Limb (tissue), 2 donors: ENCODE data around the gene TRMT11.
"Not testable (repeated sequence)": the region's sequence is repeated elsewhere in the genome, so short reads cannot be mapped to it uniquely, and the experiment has no call there.

Source experiments
- DNase-seq, 2 donors: peaks; one replicate each; pipeline ENCODE4 v3.0.0-alpha.2; 2016; ENCODE audit errors: extremely low spot score in 2 of 2

TRMT11 gene

DNA sequence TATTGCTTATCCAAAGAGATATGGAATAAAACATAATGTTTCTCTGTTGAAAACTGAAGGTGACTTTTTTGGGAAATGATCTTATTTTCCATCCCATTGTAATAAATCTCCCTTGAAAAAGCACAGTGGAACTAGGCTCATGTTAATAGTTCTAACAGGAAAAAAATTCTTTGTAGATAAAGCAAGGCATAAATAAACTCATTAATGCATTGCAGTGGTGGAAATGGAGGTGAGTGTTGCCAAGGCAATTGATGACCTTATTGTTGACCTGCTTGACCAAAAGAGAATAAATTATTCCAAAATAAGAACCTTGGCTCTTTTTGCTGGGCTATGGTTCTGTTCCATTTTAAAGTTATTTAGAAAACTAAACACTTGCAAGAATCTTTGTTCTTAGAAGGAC lies 55.2 kb downstream of the TRMT11 start:
- DNase-seq = no peak

DNA sequence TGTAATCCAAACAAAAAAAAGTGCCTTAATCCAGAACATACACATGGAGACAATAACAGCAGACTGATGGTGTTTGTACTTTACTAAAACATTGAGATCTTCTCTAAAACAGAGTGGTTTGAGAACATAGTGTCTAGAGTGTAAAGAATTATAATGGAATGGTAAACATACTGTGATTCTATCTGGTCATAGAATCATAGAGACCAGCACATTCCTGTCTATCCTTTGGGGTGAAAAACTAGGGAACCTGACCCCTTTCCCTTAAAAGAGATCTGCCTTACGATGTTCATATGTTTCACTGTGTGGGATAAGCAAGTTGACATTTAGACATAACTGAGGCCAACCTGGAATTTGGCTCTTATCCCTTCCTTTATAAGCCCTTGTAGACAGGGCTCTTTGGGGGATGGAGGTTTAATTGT lies 55.7 kb downstream of the TRMT11 start:
- no peak for DNase-seq

DNA sequence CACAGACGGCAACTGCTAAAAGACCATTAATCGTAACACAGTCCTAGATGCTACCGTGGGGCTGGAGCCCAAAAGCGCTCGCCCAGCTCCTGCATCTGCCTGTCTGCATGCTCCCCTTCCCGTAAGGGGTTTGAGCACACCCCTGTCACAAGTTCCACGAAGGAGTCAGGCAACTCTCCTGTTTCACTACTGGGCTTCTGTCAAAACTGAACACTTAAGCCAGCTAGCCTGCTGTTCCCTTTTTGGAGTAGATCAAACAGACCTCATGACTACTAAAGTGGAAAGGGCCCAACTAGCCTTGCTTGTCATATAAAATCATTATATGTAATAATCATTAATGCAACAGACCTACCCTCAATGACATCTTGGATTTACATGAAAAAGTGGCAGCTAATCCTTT lies 61.3 kb downstream of the TRMT11 start:
- DNase-seq = no peak

DNA sequence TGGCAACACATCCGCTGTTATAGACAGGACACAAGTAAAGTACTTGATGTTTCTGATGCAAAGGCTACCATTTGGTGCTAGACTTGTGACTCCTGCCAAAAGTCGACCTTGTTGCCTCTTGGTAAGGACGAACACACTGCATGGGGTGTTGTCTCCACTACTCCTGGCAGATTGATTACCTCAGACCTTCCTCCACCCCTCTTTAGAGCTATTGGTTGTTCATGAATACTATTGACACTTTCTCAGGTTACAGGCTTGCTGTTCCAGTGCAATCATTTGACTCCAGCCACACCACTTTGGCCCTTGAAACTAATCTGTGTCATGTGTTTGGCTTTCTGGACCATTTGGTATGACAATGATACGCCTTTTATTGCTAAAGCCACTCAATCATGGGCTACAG lies 62.3 kb downstream of the TRMT11 start:
- no peak for DNase-seq

DNA sequence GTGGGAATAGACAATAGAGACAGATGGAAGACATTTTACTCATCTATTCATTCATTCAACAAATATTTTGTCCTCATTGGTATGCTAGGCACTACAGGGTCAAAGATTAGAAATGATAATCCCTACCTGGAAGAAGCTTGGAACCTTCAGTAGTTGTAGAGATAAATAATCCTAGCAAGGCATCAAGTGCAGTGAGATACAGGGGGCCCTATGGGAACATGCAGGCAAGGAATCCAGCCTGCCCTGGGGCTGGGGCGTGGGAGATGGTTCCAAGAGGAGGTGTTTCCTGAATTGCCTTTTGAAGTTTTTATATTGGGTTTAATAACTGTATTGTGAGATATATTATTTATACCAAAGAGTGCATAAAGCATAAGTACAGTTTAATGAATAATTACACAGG lies 64.5 kb downstream of the TRMT11 start:
- no peak for DNase-seq

DNA sequence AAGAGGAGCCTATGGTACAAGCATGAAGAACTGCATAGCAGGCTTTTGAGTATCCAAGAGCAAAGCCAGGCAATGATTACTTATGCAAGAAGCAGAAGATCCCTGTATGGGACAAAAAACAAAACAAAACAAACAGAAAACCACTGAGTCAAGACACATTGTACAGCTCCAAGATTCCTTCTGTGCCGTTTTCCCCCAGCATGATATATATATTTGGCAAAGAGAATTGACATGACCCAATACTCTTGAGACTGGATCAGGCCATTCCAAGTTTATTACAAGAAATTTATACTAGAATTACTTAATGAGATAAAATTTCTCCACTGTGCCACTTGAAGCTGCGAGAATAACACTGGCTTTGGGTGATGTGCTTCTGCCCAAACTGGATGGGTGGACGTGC lies 65.5 kb downstream of the TRMT11 start:
- no peak for DNase-seq

DNA sequence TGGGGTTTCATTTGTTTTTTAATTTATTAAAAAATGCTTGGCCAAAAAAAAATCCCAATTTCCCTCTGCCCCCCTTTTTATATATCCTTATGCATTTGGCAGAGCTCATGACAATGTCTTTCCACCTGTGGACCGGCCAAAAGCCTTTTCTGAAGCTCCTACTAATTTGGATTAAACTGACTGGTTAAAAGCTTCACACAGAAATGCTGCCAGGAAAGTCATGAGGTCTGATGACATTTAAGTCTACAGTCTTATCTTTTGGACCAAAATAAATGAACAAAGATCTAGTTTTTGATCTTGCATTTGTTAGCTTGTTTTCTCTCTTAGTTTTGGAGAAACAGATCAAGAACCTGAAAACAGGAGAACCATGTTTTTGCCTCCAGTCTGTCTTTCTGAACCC lies 66.1 kb downstream of the TRMT11 start:
- no peak for DNase-seq

DNA sequence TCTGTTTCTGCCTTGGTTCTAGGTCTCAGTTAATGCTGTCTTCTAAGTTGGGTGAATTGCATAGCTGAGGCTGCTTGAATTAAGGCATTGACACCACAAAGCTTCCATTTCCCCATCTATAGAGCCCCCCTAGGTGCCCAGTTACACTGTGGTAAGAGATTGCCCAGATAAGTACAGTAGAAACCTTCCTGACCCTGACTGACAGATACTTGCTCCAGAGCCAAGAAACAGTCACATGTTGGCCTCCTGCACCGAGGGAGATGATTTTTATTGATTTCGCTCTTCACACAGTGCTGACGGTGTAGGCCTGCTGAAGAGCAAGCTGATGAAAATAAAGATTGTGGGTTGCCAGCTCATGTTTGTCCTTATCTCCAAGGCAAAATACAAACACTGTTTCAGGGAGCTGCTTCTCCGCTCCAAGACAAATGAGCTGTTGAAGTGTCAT lies 67.9 kb downstream of the TRMT11 start:
- DNase-seq = no peak

DNA sequence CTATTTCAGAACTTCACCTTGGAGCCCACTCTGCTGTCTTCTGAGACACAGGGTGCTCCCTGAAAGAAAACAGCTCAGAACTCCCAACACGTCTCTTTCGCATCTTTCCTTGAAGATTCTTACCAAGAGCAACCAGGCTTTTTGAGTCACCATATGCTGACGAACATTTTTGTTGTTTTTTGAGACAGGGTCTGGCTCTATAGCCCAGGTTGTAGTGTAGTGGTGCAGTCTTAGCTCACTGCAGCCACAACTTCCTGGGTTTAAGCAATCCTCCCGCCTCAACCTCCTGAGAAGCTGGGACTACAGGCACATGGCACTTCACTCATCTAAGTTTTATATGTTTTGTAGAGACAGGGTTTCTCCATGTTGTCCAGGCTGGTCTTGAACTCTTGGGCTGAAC lies 68.5 kb downstream of the TRMT11 start:
- DNase-seq = no peak

DNA sequence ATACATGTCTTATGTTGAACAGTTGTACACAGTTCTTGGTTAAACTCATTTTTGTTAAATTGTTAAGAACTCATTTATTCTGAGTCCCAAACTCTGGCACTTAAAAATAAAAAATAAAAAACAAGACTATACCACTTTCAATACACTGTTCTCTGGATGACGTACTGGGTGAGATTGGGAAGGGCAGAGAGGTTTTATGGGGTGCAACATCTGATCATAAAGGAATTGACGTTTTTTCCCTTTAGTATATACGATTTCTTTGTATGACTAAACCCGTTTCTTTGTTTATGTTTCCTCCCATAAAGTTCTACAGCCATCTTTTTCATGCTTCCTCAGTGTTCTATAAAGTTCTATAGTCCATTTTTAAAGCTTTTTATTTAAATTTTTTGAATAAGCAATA lies 69.1 kb downstream of the TRMT11 start:
- DNase-seq = no peak

DNA sequence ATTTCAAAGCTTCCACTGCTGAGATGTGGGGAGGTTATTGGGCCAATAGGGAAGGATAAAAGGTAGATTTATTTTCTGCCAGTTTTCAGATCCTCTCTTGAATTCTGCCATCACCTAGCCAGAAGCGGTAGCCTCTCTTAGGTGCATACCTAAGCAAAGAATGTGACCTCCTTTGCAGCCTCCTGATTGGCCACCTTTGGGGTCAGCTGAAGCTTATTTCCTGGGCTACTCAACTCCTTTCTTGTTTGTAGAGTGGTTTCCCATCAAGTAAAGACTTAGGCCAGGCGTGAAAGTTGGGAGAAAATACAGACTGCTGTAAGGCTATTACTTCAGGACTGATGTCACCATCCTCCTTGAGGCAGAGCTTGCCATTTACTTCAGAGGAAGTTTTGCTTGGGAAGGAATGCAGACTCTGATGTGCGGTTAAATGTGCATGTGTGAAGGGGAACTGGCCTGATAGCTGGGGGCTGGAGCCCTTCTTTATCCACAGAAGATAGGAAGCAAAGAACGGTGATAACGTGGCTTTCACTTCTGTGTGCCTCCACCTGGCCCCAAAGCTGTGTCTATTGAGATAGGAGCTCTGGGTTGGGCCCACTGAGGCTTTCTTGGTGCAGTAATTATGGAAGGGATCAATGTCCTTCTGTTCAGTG lies 70.1 kb downstream of the TRMT11 start:
- DNase-seq = no peak

DNA sequence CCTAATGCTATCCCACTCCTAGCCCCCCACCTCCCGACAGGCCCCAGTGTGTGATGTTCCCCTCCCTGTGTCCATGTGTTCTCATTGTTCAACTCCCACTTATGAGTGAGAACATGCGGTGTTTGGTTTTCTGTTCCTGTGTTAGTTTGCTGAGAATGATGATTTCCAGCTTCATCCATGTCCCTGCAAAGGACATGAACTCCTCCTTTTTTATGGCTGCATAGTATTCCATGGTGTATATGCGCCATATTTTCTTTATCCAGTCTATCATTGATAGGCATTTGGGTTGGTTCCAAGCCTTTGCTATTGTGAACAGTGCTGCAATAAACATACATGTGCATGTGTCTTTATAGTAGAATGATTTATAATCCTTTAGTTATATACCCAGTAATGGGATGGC lies 71.7 kb downstream of the TRMT11 start:
- not testable (repeated sequence) for DNase-seq

DNA sequence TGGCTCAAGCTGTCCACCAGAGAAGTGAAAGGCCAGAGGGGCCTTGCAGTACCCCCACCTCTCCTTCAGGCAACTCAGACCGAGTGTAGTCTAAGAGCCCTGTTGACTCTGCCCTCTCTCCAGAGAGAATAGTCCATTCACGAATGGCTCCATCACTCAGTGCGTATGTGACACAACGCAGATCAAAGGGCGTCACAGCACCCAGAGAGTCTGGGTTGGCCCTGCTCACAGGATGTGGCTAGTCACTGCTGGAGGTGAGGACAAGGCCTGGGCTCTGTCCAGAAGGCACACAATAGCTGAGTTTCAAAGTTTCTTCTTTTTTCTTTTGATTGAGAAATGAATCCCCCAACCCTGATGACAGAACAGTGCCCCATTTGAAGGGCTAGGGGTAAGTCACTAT lies 74.1 kb downstream of the TRMT11 start:
- DNase-seq = no peak

DNA sequence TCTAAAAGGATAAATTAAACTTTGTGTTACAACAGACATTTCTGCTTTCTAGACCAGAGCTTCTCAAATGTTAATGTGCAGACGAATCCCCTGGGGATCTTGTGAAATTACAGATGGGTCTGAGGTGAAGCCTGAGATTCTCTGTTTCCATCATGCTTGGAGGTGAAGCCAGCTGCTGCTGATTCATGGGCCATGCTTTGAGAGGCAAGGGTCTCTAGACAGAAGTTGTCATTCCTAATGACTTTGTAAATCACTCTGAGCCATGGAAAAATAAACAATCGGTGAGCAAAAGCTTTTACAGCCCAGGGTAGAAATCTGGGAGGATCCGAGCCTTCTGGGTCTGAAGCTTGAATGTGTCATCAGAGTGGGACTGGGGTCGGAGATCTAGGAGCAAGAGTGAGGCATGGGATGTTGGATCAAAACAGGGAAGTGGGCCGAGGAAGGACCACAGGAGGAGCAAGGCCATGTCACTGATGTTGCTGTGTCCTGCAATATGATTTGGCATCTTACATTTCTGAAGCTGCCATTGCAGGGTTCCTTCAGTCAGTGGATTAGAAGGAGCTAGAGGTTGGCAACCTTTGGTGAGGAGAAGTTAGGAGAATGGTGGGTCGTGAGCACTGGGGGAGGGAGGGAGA lies 77.3 kb downstream of the TRMT11 start:
- no peak for DNase-seq

DNA sequence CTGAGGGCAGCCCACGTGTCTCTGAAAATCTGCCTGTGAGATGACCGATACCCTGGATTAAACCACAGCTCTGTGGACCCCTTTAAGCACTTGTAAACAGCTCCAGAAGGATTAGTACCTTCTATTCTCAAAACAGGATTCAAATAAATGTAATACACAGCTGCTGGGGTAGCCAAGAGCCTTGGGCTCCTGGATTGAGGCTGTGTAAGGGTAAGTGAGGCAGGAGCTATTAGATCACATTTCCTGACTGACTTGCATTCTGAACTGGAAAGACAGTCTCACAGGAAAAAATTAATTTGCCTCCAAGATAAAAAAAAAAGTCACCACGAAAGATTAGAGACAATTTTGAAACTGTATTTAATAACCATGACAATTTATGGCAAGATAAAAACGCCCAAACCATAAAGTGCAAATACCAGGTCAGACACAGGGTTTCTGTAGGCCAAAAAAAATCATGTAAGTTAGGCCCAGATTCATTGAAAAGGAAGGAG lies 78.0 kb downstream of the TRMT11 start:
- DNase-seq = no peak

DNA sequence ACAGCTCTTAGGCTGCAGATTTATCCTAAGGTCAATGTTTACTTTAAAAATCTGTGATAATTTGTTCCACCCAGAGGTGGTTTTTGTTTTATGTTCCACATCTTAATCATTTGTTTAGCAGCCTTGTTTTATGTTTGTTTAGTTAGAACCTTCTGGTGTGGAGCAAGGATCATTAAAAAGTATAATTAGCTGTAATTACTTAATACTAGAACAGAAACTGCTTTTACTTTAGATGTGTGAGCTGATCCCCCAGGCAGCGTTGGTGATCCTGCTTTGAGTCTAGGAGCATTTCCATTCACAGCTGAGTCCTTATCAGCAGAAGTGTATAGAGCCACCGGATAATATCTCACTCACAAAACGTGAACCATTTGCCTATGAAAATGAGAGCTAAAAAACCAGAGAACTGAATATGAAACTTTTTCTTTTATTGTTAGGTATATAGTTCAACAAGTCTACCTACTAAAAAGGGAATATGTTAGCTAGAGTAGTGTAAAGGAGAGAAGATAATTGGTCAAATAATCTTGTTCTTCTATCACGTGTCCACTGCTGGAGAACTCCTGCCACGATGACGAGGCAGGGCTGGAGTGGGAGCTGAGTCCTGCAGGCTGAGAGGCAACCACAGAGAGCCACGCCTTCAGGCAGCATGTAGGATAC lies 78.5 kb downstream of the TRMT11 start:
- DNase-seq = no peak

DNA sequence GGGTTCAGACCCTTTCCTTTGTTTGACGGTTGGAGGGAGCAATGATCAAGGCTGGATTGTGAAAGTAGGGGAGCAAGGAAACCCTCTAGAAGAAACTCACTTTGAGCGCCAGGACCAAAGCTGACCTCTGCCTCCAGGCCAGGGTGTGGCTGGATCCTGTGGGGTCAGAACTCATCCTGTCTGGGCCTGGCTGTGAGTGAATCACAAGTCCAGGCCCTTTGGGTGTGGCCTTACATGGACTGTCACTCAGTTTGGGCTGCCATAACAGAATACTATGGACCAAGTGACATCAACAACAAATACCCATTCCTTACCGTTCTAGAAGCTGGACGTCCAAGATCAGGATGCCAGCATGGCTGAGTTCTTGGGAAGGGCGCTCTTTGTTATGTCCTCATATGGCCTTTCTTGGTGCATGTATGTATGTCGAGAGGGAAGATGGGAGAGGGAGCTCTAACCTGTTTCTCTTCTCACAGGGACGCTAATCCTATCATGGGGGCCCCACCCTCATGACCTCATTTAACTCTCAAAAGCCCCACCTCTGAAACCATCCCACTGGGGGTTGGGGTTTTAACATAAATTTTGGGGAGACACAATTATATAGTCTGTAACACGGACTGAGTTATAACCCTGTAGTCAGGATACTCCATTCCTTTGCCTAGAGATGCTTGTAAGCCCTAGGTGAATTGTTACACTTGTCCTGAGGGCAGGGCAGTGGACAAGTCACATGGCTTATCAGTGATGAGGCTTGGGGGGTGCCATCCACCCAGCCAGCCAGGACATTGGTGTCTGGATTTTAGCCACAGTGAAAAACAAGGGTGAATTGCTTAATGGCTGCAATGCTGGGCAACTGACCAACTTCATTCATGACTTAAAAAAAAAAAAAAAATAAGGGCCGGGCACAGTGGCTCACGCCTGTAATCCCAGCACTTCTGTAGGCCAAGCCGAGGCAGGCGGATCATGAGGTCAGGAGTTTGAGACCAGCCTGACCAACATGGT lies 80.0 kb downstream of the TRMT11 start:
- DNase-seq = no peak

DNA sequence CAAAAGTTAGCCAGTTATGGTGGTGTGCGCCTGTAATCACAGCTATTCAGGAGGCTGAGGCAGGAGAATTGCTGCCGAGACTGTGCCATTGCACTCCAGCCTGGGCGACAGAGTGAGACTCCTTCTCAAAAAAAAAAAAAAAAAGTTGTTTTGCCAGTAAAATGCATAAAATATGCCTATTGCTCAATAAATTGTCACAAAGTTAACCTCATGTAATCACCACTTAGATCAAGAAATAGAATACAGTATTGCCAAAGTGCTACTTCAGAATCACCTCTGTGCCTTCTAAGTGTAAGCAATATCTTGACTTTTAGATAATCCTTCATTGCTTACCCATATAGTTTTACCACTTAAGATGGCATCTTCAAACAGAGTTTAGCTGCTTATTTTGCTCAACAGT lies 80.7 kb downstream of the TRMT11 start:
- no peak for DNase-seq

DNA sequence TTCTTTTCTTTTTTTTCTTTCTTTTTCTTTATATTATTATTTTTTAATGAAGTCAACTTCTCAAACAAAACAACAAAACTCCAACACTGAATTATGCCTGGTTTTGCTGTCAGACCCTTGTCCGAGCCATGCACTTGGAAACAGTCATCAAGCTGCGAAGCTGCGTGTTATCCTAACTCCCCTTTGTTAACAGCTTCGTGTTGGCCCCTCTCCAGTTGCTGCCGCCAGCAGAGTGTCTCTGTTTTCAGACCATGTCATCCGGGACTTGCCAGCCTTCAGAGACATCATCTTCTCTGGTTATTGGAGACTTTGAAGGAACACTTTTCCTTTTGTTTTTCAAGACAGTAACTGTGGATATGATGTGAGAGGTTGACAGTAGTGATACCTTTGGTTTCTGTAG lies 83.1 kb downstream of the TRMT11 start:
- no peak for DNase-seq

DNA sequence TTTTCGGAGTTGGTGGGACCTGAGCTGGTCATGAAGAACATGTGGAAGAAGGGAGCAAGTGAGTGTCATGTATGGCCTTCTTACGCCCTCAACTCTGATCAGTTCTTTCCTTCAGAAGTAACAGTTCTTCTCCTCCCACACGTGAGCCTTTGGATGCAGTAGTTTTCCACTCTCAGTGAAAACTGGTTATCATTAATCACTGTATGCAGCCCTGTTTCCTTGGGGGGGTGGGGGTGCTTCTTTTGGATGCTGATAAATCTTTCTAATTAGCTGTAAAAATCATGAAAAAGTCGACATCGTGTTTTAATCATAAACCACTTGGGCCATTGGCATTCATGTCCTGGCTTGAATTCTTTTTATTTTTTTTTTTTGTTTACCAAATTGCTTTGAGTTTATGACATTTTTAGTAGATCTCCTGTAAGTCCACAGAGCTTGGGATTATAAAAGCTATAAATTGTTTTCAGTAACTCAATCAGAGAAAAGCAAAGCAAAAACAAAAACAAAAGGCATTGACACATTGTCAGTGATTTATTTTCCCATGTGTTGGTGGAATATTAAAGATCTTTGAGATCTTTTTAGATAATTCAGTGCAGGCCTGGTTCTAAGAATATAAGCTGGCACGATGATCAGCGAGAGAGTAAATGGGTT lies 84.8 kb downstream of the TRMT11 start:
- no peak for DNase-seq

DNA sequence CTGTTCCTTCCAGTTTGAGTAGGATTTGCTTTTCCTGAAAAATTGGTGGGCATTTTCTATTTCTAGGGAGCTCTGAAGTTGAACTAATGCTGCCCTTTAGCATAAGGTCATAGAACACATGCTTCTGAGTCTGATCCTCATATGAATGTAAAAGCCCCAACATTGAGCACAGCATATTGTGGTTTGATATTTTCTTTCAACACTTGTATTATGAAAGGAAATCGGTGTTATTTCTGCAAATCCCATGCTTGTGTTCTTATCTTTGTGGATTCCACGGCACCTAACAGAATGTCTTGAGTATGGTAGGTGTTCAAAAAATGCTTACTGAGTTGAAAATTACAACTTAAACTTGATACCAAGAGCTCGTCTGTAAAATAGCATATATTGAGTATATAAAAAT lies 85.8 kb downstream of the TRMT11 start:
- no peak for DNase-seq
